Esophagus muscularis mucosa (tissue), 3 donors: ENCODE measurements around the gene FAM209B.

Experiments used
- CTCF ChIP-seq, 3 experiments: fragments of 200-600 bp in 2 of 3; fragments of 450-650 bp in 1 of 3; sonication (generic) in 2 of 3; IDR thresholded peaks; one replicate each; pipeline ENCODE4 v1.5.1; 2017 to 2019; ENCODE audit warnings: antibody characterized with exemption in 3 of 3, mild to moderate bottlenecking in 2 of 3, moderate library complexity in 1 of 3
- POLR2A ChIP-seq: fragments of 450-650 bp; IDR thresholded peaks from one replicate; pipeline ENCODE4 v1.6.1; 2017; ENCODE audit warnings: antibody characterized with exemption, moderate library complexity, mild to moderate bottlenecking, low read depth

GRCh38 chr20:56542489-56543030 is 9.5 kb downstream of the FAM209B start:
- TF ChIP-seq CTCF (IDR thresholded peaks at IDR 0.05) (no peak), POLR2A (no peak)
